T-helper 22 cell (primary cell): Measurements from ENCODE around the gene TMEM222.
A peak's percentile ranks its signal among the peaks of the same experiment; 100 is the strongest.

Experiments used
- DNase-seq: peaks from one replicate; pipeline ENCODE4 v3.0.0-alpha.2; 2020; ENCODE audit warnings: low read depth

TMEM222 gene

DNA sequence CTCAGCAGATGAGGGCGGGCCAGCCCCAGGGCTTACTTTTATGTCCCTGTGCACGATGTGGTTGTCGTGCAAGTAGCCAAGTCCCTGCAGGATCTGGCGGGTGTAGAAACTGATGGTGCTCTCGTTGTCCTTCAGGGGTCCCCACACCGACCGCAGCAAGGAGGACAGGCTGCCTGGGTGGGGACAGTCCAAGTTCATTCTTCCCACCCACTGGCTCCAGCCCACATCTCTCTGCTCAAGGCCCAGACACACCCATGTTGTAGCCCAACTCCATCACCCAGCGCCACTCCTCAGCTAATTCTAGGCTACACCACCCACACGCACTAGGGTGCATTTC, 37.8 kb downstream of the TMEM222 start:
- DNase-seq, result no peak

DNA sequence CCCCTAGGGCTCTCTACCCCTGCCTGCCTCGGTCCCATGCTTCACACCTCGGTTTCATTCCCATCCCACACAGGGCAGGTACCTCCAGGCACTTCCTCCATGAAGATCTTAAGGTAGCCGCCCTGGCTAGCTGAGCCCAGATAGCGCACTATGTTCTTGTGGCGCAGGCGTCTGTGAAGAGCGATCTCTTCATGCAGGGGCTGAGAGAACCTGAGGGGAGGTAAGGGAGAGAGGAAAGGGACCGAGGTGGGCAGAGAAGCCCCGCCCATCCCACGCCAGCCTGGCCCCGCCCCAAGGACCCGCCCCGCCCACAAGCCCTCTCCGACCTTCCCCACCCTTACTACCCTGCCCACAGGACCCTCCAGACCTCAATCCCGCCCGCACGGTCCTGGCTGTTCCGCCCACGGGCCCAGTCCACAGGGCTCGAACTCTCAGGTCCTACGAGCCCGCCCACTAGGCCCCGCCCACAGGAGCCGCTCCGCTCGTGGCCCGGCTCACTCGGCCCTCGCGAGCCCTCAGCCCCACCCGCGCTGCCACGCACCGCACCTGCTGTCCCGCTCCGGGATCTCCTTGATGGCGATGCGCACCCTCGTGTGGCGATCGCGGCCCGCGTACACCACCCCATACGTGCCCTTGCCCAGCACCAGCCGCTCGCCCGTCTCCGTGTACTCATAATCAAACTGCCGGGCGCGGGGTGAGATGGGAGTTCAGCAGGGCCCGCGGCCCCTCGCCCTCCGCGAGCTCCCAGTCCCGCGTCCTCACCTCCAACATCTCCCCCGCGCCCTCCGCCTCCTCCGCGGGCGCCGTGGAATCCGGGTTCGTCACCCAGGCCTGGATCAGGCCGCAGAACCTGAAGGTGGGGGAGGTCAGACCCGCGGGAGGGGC, 38.4 kb downstream of the TMEM222 start:
- DNase-seq, result peak; percentile 51

DNA sequence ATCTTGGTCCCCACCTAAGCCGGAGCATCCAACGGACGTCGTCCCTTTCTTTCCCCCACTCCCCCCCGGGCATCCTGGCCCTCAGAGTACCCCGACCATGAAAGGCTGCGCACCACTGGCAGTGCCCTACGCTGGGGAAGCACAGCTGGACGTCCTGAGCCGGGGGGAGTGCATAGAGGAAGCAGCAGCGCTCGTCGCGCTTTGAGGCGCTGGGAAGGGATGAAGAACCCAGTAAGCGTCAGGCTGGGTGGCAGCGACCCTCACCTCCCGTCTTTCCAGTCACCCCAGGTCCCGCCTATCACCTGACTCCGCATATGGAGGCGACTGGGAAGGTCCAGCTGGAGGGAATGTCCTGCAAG, 39.1 kb downstream of the TMEM222 start:
- DNase-seq, result no peak

DNA sequence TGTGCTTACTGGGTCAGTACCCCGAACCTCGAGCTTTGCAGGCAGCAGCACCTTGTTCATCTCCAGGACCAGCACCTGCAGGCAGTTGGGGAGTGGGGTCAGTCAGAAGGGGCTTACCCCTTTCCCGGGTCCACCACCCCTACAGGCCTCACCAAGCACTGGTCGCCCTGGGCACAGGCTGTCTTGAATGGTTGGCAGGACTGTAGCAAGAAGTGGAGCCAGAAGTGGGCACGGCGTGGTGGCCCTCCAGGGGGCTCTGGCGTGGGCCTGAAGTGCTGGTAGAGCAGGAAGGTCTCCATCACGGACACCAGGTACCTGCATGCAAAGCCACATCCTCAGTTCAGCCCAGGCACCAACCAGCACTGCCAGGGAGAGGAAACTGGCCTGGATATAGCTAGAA, 39.6 kb downstream of the TMEM222 start:
- DNase-seq, result no peak

DNA sequence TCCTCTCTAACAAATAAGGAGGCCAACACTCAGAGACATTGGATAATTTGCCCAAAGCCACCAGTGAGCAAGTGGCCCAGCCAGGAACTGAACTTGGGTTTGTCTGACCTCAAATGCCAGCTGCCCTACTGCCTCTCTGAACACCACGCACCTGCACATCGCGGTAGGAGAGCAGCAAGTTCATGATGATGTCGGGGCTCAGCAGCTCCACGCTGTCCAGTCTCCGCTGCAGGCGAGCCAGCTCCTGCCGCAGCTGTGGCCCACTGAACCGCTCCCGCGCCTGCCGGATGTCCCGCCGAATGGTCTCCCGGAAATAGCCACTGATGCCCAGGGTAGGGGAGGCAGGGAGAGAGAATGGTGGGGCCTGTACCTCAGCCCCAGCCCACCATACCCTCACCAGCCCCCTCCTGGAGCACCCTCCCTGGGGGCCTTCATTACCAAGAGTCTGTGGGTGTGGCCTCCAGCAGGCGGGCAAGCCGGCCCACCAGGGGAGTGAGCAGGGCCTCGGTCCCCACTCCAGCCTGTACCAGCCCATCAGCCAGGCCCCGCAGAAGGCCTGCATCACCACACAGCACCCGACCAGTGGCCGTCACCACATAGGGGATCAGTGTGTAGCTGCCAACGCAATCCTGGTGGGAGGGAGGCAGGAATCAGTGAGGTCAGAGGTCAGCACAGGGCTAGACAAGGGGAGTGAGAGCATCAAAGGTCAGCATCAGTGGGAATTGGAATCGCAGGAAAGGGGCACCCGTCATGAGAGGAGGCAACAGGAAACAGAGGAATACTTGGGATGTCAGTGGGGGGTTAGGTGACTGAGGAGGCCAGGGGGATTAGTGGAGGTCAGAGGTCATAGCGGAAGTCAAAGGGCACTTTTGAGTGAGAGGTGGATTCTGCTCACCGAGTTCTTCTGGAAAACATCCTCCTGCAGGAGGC, 42.1 kb downstream of the TMEM222 start:
- DNase-seq, result no peak

DNA sequence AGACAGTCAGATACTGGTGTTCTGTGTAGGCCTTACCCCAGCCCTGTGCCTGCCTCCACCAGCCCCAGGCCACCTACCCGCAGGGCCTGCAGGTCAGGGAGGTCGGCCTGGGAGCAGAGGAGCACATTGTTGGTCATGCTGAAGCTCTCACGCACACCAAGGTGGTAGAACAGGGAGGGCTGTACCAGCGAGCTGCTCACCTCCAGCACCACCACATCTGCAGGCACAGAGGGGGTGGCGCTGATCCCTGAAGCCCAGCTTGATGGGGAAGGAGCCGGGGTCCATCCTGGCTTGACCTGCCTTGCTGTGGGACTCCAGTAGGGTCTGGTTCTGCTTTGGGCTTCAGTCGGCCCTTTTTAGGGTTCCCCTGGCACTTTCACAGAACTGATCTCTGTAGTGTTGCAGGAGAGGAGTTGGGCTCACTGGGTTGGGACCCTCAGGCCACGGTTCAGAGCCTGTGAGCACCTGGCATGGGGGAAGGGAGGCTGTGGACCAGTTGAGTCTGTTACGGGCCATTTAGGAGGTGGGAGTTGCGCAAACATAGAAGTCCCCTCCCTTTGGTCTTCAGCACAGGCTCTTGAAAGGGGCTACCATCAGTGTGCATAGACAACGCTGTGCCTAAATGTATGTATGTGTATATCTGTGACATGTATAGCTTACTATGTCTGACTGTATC, 42.9 kb downstream of the TMEM222 start:
- DNase-seq, result no peak

DNA sequence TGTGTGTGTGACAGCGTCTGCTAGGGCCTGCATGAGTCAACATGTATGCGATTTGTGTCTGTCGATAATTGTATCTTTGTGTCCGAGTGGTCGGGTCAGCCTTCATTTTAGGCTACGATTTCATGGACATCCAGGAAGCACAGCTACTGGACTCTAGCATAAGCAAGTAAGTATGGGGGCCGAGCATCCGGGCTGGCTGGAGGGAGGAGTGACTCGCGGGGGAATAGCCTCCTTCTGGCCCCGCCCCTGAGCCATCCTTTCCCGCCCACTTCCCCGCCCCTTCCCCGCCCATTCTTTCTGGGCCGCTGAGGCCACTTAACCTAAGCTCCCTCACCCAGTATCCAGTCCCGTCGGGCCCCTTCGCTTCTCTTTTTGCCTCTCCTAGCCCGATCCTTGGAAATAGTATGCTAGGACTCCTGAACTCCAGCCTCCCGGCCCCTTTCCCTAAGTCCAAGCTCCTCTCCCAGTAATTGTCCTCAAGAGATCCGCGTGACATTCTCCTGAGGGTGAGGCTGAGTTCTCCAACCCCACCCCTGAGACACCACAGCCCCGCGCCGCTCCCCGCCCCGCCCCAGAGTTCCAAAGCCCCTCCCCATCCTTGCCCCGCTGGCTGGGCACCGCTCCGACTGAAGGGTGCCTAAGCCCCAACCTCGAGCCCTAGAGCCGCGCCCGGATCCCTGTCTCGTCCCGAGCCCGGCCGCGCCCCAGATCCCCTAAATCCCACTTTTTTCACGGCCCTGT, 43.6 kb downstream of the TMEM222 start:
- peak; percentile 62 for DNase-seq

DNA sequence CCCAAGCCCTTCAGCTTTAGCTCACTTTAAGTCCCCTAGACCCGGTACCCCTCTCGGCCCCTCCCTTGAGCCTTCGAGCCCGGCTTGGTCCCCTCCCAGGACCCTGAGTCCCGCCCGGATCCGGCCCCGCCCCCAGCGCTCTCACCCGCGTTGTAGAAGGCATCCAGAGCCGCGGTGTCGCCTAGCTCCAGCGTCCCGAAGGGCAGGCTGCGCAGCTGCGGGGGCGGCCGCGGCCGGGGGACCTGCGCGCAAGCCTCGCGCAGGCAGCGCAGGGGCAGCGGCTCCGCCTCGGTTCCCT, 44.1 kb downstream of the TMEM222 start:
- peak; percentile 60 for DNase-seq

DNA sequence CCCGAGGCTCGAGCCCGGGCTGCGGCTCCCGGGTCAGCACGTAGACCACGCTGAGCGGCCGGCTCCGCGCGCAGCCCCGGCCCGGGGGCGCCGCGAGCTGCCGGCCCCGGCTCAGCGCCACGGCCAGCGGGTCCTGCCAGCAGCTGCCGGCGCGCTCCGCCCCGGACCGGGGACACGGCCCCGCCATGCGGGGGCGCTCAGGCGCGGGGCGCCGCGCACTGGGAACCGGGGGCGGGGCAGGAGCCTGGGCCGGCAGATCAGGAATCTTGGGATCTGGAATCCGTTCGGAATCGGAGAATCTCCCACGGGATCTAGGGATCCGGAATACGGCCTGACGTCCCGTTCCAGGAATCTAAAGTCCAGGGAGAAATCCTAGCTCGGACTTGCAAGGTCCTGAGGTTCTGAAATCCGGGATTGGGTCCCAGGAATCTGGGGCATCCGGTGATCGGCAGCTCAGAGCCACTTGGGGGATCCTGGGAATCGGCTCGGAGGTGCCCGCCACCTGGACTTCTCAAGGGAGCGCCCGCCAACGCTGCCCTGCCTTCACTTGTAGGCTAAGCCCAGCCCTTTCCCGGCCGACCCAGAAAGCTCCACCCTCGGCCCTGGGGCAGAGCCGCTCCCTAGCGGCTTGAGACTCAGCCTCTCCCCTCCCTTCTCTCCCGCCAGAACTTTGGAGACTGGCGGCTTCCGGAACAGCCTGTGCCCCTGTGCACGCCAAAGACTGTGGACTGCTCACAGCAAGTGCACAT, 44.6 kb downstream of the TMEM222 start, which contains the start of gene MAP3K6:
Gene MAP3K6 (minus strand): TSS at position 551 of the 749 bp plus-strand sequence. CDS start 364 bp downstream, at position 187.
- no peak for DNase-seq

DNA sequence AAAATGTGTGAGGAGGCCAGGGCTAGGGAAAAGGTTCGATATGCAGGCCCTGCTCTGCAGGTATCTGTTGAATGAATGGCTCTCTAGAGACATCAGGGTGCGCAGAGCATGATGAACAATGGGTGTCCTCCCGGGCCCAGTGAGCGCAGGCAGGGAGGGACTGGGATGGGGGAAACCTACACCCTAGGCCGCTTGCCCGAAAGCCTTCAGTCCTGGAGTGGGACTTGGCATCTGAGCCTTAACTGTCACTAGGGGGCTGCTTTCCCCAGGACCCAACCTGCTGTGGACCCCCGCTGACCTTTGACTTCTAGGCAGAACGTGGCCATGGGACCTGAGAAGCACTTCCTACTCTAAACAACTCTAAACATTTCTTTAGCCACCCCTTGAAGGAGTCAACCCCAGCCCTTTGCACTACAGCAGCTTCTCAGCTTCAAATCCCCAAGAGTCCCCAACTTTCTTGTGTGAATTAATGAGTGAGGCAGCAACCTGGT, 45.2 kb downstream of the TMEM222 start:
- no peak for DNase-seq

DNA sequence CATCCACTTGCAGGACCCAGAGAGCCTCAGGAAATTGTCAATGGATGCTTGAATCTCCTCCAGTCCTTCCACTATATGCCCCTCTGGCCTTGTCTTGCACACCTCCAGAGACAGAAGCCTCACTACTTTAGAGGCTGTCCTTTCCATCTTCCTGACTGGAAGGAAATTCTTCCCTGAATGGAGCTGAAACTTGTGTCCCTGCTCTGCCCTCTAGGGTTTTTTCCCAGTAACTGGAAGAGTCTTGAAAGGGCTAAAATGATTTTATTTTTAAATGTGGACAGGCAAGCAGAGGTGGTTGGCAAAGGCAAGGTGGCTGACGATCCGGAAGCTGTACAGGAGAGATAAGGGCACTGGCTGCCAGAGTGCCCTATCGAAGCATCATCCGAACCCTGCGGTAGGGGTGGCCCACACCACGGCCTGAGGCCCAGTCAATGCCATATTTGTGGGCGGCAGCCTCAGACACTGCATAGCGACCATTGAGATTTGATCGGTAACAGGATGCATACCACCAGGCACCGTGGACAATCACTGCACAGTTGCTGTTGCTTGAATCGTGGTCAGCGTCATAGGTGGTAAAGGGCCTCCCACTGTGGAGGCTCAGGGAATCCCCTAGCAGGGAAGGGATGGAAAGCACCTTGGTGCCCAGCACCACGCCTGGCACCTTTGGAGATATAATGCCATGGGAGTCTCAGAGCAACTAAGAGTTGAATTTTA, 47.1 kb downstream of the TMEM222 start:
- DNase-seq, result no peak

DNA sequence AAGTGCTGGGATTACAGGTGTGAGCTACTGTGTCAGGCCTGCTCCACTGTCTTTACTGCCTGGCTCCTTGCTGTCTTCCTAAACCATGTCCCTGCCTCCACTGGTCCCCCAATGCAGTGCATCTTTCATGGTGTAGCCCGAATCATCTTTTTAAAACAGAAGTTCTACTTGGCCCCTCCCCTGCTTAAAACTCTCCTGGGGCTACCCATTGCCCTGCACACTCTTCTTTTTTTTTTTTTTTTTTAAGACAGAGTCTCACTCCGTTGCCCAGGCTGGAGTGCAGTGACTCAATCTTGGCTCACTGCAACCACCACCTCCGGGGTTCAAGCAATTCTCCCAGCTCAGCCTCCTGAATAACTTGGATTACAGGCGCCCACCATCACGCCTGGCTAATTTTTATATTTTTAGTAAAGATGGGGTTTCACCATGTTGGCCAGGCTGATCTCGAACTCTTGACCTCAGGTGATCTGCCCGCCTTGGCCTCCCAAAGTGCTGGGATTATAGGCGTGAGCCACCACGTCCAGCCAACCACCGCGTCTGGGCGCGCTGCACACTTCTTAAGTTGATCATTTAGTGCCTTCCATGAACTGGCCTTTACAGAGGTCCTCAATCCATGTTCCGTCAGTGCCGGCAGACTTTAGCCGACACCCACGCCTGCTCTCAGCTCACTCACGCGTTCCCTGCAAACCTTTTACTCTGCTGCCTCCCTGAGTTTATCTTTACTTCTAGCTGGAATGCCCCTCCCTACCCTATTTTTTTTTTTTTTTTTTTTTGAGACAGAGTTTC, 50.3 kb downstream of the TMEM222 start:
- DNase-seq, result no peak

DNA sequence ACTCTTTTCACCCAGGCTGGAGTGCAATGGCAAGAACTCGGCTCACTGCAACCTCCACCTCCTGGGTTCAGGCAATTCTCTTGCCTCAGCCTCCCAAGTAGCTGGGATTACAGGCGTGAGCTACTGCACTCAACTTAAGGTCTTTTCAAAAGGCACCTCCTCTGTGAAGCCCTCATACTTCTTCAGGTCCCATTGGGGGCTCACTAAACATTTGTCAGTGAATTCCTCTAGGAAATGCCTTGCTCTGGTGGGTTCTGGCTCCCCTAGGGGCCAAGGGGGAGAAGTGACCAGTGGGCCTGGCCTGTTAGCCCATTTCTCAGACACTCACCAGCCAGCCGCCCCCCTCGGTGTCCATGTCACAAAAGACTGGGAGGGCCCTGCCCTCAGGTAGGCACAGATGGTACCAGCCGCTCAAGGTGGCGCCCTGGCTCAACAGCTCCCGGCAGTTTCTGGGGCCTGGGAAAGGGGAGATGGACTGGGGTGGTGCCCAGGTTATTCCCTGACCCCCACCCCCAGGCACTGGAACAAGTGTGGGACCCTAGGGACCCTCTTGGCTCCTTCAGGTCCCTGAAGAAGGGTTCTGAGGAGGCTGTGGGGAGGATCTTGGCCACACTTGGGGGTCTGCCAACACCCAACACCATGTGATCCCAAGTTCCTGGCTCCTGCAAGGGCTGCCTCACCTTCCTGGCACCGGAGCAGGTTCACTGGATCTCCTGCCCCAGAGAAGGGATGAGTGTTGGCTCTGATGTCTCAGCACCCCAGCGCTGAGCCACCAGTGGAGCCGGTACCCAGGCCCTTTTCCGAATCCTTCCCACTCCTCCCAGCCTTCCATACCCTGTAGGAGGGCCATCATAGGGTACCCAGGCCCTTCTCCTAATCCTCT, 51.1 kb downstream of the TMEM222 start:
- DNase-seq, result no peak

DNA sequence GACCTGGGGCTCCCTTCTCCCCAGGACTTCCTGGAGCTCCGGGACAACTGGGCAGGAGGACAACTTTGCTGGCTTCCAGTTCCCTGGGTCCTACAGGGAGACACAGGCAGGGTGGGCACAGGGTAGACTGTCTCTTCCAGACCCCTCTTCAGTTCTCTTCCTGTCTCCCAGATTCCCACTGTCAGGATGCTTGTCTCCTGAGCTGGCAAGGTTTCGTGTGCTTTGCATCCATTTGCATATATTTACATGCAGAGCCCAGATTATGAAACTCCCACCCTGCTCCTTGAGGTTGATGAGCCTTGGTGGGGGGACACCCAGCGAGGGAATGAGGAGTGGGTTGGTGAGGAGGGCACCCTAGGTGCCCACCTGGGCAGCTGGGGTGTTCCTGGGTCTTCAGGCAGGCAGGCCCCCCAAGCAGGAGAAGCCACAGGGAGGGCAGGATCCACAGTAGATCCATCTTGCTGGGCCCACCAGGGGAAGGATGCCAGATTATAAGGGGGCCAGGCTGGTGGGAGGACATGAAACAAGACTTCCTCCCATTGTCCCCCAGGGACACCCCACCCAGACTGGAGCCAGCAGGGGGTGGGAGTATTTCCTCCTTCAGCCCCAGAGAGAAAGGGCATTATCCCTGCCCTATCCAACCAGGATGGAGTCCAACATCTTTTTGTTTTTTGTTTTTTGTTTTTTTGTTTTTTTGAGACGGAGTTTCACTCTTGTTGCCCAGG, 52.6 kb downstream of the TMEM222 start, which contains the start of gene FCN3:
Gene FCN3 (minus strand): TSS at position 463 of the 725 bp plus-strand sequence. CDS start 6 bp downstream, at position 457.
- no peak for DNase-seq

DNA sequence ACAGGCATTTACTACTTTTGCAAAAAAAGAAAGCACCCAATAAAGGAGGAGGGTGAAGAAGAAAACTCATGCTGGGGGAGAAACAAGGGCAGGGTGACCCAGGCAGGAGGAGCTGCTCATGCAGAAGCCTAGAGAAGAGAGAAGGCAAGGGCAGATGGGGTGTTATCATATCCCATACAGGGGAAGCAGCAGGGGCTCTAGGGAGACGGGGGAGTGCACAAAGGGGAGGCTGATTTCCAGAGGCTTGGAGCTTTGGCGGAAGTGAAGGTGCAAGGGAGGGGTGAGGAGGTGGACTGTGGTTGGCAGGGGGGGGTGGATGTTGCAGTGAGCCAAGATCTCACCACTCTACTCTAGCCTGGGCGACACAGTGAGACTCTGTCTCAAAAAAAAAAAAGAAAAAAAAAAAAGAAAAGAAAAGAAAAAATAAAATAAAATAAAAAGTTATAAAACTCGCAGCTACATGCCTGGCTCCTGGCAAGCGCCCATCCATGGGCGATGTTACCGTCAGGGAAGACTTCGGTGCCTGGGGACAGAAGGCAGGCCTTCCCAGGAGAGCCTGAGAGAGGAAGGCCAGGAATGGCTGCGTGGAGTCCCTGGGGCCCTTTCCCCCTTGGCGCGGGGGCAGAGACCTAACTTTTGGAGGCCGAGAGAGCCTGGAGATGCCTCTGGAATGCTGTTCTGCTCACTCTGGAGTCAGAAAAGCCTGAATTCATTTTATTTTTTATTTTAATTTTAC, 56.0 kb downstream of the TMEM222 start:
- no peak for DNase-seq

DNA sequence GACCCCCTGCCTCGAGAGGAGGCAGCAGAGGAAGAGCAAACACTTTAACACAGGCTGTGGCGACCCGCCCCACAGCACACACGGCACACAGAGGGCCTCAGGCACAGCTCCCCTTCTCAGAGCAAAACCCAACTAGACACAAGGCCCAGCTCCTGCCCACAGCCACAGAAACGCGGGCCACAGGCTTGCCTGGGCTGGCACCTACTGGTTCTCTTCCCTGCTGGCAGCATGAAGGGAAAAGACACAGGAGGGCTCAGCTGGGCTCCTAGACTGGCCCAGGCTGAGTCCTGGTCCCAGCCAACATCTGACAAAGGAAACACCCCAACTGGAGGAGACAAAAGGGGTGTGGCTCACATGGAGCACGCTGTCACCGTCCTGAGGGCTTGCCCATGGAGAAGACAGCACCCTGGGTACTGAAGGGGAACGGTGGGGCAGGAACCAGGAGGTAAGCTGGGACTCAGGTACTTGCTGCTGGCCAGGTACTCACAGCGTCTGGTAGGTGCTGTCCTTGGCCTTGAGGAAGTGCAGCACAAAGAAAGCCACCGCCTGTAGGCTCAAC, 57.7 kb downstream of the TMEM222 start:
- no peak for DNase-seq

DNA sequence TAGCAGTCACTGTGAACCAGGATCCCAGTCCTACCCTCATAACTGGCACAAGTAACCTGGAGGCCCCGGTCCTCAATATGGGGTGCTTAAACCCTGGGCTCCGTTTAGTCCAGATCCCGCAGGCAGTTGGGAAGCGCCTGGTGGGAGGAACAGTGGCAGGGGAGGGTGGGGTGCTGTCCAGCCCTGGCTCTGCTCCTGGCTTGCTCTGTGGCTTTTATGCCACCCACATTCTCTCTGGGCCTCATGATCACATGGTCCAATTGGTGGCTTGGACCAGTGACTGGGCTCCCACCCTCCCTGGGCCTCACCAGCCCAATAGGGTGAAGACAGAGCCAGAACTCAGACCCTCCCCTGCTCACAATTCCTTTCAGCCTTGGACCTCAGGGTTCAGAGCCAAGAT, 58.3 kb downstream of the TMEM222 start:
- DNase-seq, result no peak
